GM10266 (cell line): Measurements from ENCODE around the gene HACD4.

Experiments
- DNase-seq: peaks from one replicate; pipeline ENCODE4 v3.0.0; 2012; ENCODE audit errors: extremely low spot score
- TF ChIP-seq, protein P1 (sequence below): IDR thresholded peaks from 2 replicates; pipeline ENCODE4 v1.5.1; 2012; ENCODE audit warnings: mild to moderate bottlenecking, low read depth; ENCODE audit not compliant: control insufficient read depth, insufficient read depth; ENCODE audit errors: missing control alignments

Gene HACD4

DNA sequence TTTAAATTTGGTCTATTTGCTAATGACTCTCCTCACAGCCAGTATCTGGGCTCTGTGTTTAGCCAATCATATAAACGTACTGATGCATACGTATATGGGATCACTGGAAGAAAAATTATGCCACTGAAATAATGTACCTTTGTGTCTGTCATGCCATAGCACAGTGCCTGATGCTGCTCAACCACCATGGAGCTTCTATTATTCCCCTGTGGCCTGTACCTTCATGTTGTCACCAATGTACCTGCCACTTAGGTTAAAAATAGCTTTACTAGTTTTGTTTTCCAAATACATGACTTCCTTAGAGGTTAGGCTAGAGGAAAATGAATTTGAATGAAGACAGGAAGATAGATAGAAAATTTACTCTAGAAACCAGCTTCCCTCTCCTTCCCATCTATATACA, 34.6 kb downstream of the HACD4 start:
- TF ChIP-seq, protein P1, sequence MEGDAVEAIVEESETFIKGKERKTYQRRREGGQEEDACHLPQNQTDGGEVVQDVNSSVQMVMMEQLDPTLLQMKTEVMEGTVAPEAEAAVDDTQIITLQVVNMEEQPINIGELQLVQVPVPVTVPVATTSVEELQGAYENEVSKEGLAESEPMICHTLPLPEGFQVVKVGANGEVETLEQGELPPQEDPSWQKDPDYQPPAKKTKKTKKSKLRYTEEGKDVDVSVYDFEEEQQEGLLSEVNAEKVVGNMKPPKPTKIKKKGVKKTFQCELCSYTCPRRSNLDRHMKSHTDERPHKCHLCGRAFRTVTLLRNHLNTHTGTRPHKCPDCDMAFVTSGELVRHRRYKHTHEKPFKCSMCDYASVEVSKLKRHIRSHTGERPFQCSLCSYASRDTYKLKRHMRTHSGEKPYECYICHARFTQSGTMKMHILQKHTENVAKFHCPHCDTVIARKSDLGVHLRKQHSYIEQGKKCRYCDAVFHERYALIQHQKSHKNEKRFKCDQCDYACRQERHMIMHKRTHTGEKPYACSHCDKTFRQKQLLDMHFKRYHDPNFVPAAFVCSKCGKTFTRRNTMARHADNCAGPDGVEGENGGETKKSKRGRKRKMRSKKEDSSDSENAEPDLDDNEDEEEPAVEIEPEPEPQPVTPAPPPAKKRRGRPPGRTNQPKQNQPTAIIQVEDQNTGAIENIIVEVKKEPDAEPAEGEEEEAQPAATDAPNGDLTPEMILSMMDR = no peak
- no peak for DNase-seq

DNA sequence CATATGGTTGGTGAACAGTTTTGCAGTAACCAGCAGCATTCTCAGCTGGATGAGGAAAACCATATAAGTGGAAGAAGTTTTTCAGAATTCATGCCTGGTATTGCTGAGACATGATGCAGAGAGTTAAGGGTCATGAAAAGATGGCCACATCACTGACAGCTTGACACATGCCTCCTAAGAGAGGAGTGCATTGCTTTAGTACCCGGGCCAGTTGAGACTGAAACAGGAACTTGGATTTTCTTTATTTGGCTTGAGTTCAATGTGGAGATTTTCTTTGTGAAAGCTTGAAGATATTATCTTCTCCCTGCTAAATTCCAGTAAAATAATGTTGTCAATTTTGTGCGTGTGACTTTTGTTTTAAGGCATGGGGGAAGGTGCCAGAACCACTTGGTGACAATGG, 35.8 kb downstream of the HACD4 start:
- no peak for DNase-seq
- TF ChIP-seq, protein P1 = no peak

DNA sequence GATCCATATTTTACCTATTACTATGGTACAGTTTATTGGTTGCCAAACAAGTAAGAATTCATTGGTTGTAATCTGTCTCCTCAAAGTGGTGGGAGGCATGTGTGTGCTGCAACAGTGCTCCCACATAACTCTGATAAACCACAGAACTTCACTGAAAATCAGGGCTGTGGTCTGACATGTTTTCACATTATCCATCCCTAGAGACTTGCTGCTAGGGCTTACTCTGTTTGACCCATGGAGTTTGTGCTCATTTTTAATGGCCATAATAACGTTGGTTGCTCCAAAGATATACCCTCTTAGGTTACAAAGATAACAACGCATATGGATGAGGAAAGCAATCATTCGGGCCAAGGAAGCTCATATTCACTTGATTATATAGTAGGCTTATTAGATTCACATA, 37.0 kb downstream of the HACD4 start:
- no peak for DNase-seq
- TF ChIP-seq, protein P1 = no peak

DNA sequence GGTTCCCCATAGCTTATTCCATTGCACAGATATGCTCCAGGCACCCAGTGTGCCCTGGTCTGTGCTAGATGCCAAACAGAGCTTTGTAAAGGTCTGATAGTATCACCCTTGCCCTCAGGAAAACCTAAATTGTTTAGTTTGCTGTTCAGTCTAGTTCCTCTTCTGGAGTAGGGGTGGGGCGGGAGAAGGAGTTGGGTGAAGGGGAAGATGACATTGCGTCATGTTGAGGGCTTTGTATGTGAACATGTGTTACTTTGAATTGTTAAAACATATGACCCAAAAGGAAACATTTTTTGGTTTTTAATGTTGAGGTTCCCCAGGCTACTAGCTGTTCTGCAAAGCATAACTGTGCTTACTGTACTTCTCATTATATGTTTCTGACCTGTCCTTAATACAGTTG, 40.6 kb downstream of the HACD4 start:
- DNase-seq = no peak
- TF ChIP-seq, protein P1 = no peak

DNA sequence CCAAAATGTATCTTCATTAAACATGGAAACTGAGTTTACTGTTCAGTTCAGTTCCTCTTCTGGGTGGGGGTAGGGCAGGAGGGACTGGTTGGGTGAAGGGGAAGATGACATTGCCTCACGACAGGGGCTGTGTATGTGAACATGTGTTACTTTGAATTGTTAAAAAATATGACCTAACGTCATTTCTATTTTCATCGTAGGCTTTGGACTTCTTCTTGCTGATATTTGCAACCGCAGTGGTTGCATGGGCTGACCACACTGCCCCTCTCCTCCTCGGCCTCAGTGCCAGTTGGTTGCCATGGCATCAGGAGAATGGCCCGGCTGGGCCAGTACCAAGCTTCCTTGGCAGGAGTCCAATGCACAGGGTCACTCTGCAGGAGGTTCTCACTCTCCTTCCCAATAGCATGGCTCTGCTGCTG, 41.5 kb downstream of the HACD4 start:
- TF ChIP-seq, protein P1 = no peak
- DNase-seq = no peak

DNA sequence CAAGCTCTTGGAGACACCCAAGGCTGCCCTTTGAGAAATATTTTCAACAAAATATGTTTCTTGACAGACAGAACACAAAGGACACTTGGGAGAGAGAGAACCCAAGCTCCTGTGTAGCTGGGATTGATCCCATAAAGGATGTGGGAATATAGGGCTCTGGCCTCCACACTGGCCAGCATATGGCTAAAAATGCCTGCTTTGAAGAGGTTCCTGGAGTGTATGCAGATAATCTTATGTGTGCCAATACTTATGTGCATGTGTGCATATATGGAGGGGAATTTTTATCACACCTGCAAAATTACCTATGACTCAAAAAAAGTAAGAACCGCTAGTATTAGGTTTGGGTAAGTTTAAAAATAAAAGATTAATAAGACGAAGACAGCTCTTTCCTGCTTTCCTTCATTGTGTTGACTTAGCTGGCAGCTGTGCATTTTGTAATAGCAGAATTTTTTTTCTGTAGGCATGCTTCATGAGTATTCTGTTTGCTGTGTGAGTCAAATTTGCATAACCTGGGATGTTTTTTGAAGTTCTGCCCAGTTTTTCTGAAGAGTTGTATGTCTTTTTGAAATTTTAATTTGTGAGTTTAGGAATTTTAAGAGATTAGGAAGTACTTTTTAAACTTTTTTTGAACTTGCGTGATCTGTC, 42.6 kb downstream of the HACD4 start:
- no peak for DNase-seq

DNA sequence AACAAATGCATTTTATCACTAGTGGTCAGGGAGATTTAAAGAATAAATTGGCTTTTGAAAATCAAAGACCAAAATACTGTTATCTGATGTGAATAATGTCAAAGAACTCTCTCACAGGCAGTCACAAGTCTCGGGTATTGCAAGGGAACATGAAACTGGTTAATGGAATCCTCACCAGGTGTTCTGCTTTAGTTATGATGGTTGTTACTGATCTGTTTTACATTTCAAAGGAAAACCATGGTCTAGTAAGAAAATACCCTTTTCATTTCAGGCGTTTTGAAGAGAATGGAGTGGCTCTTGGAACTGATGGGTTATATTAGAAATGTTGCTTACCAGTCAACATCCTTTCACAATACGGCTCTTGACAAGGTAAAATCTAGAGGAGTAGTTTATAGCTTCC, 43.4 kb downstream of the HACD4 start:
- TF ChIP-seq, protein P1 = no peak
- no peak for DNase-seq

More for the DNA sequence above, 42.6 kb downstream of the HACD4 start:
- TF ChIP-seq, protein P1 = no peak
